Measurements from ENCODE around the gene SLX9.

GRCh38 chr21:44944596-44944995 lies 4.8 kb downstream of the SLX9 start:
- TF ChIP-seq EZH2phosphoT487 (IDR thresholded peaks at IDR 0.05; ENCODE audit: borderline replicate concordance, low read length) (no peak), CTCF (IDR thresholded peaks at IDR 0.05; ENCODE audit: low read depth, low read length, poor library complexity, severe bottlenecking) (no peak)
